Kidney epithelial cell (primary cell): ENCODE measurements around the gene PEX5. TPM values are rescaled to one million over a fixed set of nuclear protein-coding genes. Genes with fewer than 3 reads are reported as not detected.
"Not testable (repeated sequence)": the region's sequence is repeated elsewhere in the genome, so short reads cannot be mapped to it uniquely, and the experiment has no call there.

Source experiments
- DNase-seq: peaks from one replicate; pipeline ENCODE4 v3.0.0-alpha.2; 2010; ENCODE audit warnings: low read depth
- H3K27me3 ChIP-seq: 2 replicates; pipeline ENCODE4 v1.6.0; 2011; ENCODE audit warnings: low read length; ENCODE audit not compliant: control insufficient read depth, insufficient read depth
- H3K36me3 ChIP-seq: 2 replicates; pipeline ENCODE4 v1.5.1; 2011; ENCODE audit warnings: low read length; ENCODE audit not compliant: control insufficient read depth, insufficient read depth
- H3K4me3 ChIP-seq: 2 replicates; pipeline ENCODE4 v1.5.1; 2011; ENCODE audit warnings: low read depth, mild to moderate bottlenecking, control low read depth, low read length
- total RNA-seq: library from RNA; depleted of rRNA; stranded (reverse); fragments of >200 nt; gene quantifications from 2 replicates; pipeline ENCODE4 v1.2.3, GENCODE V29; 2015
- TF ChIP-seq, protein P1 (sequence below): IDR thresholded peaks from 2 replicates; pipeline ENCODE4 v1.5.1; 2011; ENCODE audit warnings: mild to moderate bottlenecking, moderate library complexity, low read length, control low read depth, inconsistent platforms; ENCODE audit not compliant: insufficient read depth, poor library complexity, severe bottlenecking

PEX5 gene
- total RNA-seq, 1 donor from 2014 or later = 25.0 TPM

- Histone ChIP-seq H3K36me3 (no peaks in the 10 kb centered on the region), H3K4me3 (no peak overlapping the region), H3K27me3 (no peaks in the 10 kb centered on the region)
- TF ChIP-seq, protein P1, sequence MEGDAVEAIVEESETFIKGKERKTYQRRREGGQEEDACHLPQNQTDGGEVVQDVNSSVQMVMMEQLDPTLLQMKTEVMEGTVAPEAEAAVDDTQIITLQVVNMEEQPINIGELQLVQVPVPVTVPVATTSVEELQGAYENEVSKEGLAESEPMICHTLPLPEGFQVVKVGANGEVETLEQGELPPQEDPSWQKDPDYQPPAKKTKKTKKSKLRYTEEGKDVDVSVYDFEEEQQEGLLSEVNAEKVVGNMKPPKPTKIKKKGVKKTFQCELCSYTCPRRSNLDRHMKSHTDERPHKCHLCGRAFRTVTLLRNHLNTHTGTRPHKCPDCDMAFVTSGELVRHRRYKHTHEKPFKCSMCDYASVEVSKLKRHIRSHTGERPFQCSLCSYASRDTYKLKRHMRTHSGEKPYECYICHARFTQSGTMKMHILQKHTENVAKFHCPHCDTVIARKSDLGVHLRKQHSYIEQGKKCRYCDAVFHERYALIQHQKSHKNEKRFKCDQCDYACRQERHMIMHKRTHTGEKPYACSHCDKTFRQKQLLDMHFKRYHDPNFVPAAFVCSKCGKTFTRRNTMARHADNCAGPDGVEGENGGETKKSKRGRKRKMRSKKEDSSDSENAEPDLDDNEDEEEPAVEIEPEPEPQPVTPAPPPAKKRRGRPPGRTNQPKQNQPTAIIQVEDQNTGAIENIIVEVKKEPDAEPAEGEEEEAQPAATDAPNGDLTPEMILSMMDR = no peak
- no peak for DNase-seq
These were observed 11.0 kb upstream of the PEX5 start for GRCh38 chr12:7178481-7178880.

GRCh38 chr12:7180685-7181084, 8.8 kb upstream of the PEX5 start:
- TF ChIP-seq, protein P1 = no peak

DNA sequence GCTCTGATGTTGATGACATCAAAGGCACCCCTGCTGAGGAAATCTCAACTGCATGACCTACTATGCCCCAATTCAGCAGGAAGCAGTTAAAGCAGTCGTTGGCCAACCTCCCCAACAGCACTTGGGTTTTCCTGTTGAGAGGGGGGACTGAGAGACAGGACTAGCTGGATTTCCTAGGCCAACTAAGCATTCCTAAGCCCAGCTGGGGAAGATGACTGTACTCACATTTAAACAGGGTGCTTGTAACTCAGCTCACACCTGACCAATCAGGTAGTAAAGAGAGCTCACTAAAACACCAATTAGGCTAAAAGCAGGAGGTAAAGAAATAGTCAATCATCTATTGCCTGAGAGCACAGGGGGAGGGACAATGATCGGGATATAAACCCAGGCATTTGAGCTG, 3.4 kb upstream of the PEX5 start:
- not testable (repeated sequence) for DNase-seq, H3K4me3 ChIP-seq

More at GRCh38 chr12:7180685-7181084, 8.8 kb upstream of the PEX5 start:
- no peaks in the 10 kb centered on the region for H3K36me3 ChIP-seq
- no peak overlapping the region for H3K4me3 ChIP-seq
- no peak for DNase-seq
- no peaks in the 10 kb centered on the region for H3K27me3 ChIP-seq

GRCh38 chr12:7188562-7189397, 706 bp upstream of the PEX5 start:
- TF ChIP-seq, protein P1 = peak; percentile 86
- DNase-seq = peak; percentile 31
- peaks cover 2% of the 10 kb centered on the region for H3K36me3 ChIP-seq
- peak overlapping the region; percentile 95 for H3K4me3 ChIP-seq
- H3K27me3 ChIP-seq = no peaks in the 10 kb centered on the region

More for the DNA sequence above, 3.4 kb upstream of the PEX5 start:
- not testable (repeated sequence) for H3K27me3 ChIP-seq, H3K36me3 ChIP-seq

- Histone ChIP-seq H3K36me3 (peaks cover 2% of the 10 kb centered on the region), H3K4me3 (peak overlapping the region; percentile 95), H3K27me3 (no peaks in the 10 kb centered on the region)
- DNase-seq = no peak
- TF ChIP-seq, protein P1 = no peak
These were observed 976 bp downstream of the PEX5 start for GRCh38 chr12:7190268-7191055.

- TF ChIP-seq, protein P1 = no peak
- H3K4me3 ChIP-seq = no peak overlapping the region
- H3K27me3 ChIP-seq = no peaks in the 10 kb centered on the region
- DNase-seq = no peak
- H3K36me3 ChIP-seq = peaks cover 2% of the 10 kb centered on the region
These were observed 4.2 kb downstream of the PEX5 start for GRCh38 chr12:7193674-7194073.
